HL-60 (cell line): ENCODE data around the gene STON2.
"Not testable (repeated sequence)": the region's sequence is repeated elsewhere in the genome, so short reads cannot be mapped to it uniquely, and the experiment has no call there.

Source experiments
- DNase-seq, 2 experiments: peaks; one replicate each; pipeline ENCODE4 v3.0.0-alpha.2; 2010 to 2020; ENCODE audit warnings: low read depth in 1 of 2, low spot score in 1 of 2
- H3K27ac ChIP-seq: fragments of 250-450 bp; sonication (Bioruptor Pico); replicated peaks from 2 replicates; pipeline ENCODE4 v1.5.1; 2020; ENCODE audit warnings: mild to moderate bottlenecking, moderate library complexity
- H3K27me3 ChIP-seq: fragments of 250-450 bp; sonication (Bioruptor Pico); 2 replicates; pipeline ENCODE4 v1.5.1; 2021; ENCODE audit warnings: mild to moderate bottlenecking, moderate library complexity; ENCODE audit not compliant: insufficient read depth, poor library complexity, severe bottlenecking
- H3K4me3 ChIP-seq: replicated peaks from 2 replicates; pipeline ENCODE4 v1.5.1; 2011; ENCODE audit warnings: mild to moderate bottlenecking, control low read depth, low read length; ENCODE audit not compliant: insufficient read depth
- GABPA ChIP-seq: IDR thresholded peaks from 2 replicates; pipeline ENCODE4 v1.6.1; 2012; ENCODE audit warnings: low read depth
- POLR2AphosphoS5 ChIP-seq: IDR thresholded peaks from 2 replicates; pipeline ENCODE4 v1.6.1; 2012; ENCODE audit warnings: low read depth
- REST ChIP-seq: IDR thresholded peaks from 2 replicates; pipeline ENCODE4 v1.6.1; 2012; ENCODE audit warnings: low read depth; ENCODE audit not compliant: insufficient replicate concordance
- SPI1 ChIP-seq: IDR thresholded peaks from 2 replicates; pipeline ENCODE4 v1.6.1; 2012; ENCODE audit warnings: low read depth, mild to moderate bottlenecking, borderline replicate concordance
- TF ChIP-seq, protein P1 (sequence below): IDR thresholded peaks from one replicate; pipeline ENCODE4 v1.5.1; 2011; ENCODE audit warnings: low read length, control low read depth, inconsistent platforms; ENCODE audit not compliant: insufficient read depth

STON2 gene

GRCh38 chr14:81231540-81231939 is 168.6 kb downstream of the STON2 start:
- H3K27me3 ChIP-seq: no peaks in the 10 kb centered on the region
- no peak for TF ChIP-seq SPI1
- H3K4me3 ChIP-seq: no peak overlapping the region
- no peak for DNase-seq
- H3K27ac ChIP-seq: no peak overlapping the region

DNA sequence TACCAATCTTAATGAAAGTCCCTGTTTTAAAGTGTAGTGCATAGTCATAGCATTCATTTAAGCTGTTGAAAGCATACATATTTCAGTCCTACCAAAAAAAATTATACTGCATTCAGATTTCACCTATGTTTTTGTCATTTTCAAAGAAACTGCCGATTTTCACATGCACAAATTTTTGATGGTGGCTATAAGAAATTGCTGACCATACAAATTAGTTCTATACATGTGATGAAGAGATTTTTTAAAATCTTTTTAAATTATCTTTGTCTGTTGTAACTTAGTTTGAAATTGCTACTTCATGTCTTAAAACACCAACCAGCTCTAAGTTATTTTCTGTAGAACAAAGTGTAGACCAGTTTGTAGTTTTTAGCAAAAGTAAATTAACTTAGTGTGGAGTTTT is 175.9 kb downstream of the STON2 start:
- H3K4me3 ChIP-seq: no peak overlapping the region
- TF ChIP-seq, protein P1, sequence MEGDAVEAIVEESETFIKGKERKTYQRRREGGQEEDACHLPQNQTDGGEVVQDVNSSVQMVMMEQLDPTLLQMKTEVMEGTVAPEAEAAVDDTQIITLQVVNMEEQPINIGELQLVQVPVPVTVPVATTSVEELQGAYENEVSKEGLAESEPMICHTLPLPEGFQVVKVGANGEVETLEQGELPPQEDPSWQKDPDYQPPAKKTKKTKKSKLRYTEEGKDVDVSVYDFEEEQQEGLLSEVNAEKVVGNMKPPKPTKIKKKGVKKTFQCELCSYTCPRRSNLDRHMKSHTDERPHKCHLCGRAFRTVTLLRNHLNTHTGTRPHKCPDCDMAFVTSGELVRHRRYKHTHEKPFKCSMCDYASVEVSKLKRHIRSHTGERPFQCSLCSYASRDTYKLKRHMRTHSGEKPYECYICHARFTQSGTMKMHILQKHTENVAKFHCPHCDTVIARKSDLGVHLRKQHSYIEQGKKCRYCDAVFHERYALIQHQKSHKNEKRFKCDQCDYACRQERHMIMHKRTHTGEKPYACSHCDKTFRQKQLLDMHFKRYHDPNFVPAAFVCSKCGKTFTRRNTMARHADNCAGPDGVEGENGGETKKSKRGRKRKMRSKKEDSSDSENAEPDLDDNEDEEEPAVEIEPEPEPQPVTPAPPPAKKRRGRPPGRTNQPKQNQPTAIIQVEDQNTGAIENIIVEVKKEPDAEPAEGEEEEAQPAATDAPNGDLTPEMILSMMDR: no peak
- TF ChIP-seq POLR2AphosphoS5 (no peak), GABPA (no peak), REST (no peak), SPI1 (no peak)
- H3K27ac ChIP-seq: no peak overlapping the region
- no peaks in the 10 kb centered on the region for H3K27me3 ChIP-seq
- no peak for DNase-seq

DNA sequence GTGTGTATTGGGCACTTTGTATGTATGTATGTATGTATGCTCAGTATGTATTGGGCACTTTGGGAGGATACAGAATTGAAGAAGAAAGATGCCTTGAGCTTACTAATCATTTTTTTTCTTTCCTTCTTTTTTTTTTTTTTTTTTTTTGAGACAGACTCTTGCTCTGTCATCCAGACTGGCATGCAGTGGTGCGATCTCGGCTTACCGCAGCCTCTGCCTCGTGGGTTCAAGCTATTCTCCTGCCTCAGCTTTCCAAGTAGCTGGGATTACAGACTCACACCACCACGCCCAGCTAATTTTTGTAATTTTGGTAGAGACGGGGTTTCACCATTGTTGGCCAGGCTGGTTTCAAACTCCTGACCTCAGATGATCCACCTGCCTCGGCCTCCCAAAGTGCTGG is 176.3 kb downstream of the STON2 start:
- DNase-seq, H3K27ac ChIP-seq, H3K4me3 ChIP-seq, H3K27me3 ChIP-seq: not testable (repeated sequence)

GRCh38 chr14:81222691-81223090 is 177.4 kb downstream of the STON2 start:
- TF ChIP-seq REST (no peak), SPI1 (no peak), POLR2AphosphoS5 (no peak), GABPA (no peak)
- TF ChIP-seq, protein P1: no peak
- H3K4me3 ChIP-seq: no peak overlapping the region
- H3K27ac ChIP-seq: no peak overlapping the region
- no peaks in the 10 kb centered on the region for H3K27me3 ChIP-seq
- DNase-seq: no peak

GRCh38 chr14:81222126-81222525 is 178.0 kb downstream of the STON2 start:
- no peak for TF ChIP-seq SPI1
- TF ChIP-seq, protein P1: no peak
- no peak for TF ChIP-seq GABPA
- TF ChIP-seq POLR2AphosphoS5: no peak
- TF ChIP-seq REST: no peak
- H3K4me3 ChIP-seq: no peak overlapping the region
- no peak for DNase-seq

More at GRCh38 chr14:81222126-81222525, 178.0 kb downstream of the STON2 start:
- peak overlapping the region; percentile 97 for H3K27ac ChIP-seq
- H3K27me3 ChIP-seq: no peaks in the 10 kb centered on the region
